ENCODE results near the gene CCNL1.

DNA sequence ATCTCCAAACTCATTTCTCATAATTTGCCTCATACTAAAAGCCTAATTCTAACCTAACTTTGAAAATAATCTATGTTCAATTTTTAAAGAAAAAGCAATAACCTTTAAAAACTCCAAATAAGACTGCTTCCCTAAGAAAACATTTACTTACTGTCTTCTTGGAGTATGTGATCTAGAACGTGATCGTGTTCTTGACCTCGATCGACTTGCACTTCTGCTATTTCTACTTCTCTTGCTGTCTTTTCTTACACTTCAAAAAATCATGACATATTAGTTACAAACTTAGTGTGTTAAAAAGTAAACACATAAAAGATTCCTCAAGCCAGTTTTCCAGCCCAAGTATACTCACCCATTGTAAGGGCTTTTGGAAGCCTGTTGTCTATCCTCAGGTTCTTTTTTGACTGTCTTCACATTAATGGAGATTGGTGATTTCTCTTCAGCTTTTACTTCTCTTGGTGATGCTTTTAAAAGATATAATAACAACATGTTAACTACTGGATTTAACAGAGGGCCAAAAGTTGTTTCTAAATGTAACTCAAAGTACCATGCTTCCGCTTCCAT, 10.7 kb downstream of the CCNL1 start:
- TF ChIP-seq GATA2 (IDR thresholded peaks at IDR 0.05; ENCODE audit: low read depth, low read length), result no peak
- no peak for TF ChIP-seq GATA3 (IDR thresholded peaks at IDR 0.05; ENCODE audit: low read depth, low read length)

Data from SH-SY5Y (cell line).